ENCODE results near the gene C1R.

Gene C1R

DNA sequence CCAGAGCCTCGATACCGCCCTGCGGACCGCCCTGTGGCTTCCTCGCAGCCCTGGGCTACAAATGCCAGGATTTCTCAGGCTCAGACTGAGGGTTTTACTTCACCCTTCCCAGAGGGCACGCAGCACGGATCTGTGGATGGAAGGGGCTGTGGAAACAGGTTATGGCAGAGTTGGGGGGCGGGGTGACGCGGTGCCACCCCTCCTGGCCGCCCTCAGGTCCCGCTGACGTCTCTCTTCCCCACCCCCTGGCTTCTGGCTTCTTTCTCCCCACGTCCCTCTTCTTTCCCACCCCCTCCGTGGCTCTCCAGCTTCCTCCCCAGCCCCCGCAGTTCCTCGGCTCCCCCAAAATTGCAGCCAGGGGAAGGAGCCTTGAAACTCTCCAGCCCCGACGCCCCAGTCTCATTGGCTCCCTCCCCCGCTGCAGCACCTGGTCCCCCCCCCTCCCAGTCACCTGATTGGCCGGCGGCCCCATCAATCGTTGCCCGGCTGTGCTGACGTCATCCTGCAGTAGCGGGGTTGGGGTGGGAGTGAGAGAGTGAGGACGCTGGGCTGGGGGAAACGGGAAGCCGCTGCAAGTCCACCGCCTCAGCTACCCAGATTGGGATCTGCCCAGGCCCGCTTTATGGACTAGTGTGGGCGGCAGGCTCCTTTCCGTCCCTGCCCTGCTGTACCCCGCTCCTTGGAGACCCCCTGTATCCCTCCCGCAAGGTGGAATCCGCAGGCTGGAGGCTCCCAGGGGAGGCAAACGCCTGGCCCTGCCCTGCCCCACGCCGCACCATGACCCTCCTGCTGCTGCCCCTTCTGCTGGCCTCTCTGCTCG lies 37.8 kb upstream of the C1R start, which contains the start of gene CLSTN3 (continued):
- TF ChIP-seq, protein P1, sequence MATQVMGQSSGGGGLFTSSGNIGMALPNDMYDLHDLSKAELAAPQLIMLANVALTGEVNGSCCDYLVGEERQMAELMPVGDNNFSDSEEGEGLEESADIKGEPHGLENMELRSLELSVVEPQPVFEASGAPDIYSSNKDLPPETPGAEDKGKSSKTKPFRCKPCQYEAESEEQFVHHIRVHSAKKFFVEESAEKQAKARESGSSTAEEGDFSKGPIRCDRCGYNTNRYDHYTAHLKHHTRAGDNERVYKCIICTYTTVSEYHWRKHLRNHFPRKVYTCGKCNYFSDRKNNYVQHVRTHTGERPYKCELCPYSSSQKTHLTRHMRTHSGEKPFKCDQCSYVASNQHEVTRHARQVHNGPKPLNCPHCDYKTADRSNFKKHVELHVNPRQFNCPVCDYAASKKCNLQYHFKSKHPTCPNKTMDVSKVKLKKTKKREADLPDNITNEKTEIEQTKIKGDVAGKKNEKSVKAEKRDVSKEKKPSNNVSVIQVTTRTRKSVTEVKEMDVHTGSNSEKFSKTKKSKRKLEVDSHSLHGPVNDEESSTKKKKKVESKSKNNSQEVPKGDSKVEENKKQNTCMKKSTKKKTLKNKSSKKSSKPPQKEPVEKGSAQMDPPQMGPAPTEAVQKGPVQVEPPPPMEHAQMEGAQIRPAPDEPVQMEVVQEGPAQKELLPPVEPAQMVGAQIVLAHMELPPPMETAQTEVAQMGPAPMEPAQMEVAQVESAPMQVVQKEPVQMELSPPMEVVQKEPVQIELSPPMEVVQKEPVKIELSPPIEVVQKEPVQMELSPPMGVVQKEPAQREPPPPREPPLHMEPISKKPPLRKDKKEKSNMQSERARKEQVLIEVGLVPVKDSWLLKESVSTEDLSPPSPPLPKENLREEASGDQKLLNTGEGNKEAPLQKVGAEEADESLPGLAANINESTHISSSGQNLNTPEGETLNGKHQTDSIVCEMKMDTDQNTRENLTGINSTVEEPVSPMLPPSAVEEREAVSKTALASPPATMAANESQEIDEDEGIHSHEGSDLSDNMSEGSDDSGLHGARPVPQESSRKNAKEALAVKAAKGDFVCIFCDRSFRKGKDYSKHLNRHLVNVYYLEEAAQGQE (tag by site-specific recombination; IDR thresholded peaks at IDR 0.05): no peak
- TF ChIP-seq ZNF830 (tag by site-specific recombination; IDR thresholded peaks at IDR 0.05; ENCODE audit: low read depth) (no peak), ZNF624 (tag by site-specific recombination; IDR thresholded peaks at IDR 0.05) (no peak), WT1 (tag by site-specific recombination; IDR thresholded peaks at IDR 0.05) (0 out of 2 replicates have a peak, but pooled peaks have one; percentile 13), ZNF768 (tag by site-specific recombination; IDR thresholded peaks at IDR 0.05) (no peak), YY2 (tag by site-specific recombination; IDR thresholded peaks at IDR 0.05) (no peak), KLF10 (tag by site-specific recombination; IDR thresholded peaks at IDR 0.05) (no peak), ZNF621 (tag by site-specific recombination; IDR thresholded peaks at IDR 0.05) (no peak), ZNF10 (tag by site-specific recombination; IDR thresholded peaks at IDR 0.05) (no peak), IKZF3 (tag by site-specific recombination; IDR thresholded peaks at IDR 0.05) (no peak), ZNF112 (tag by site-specific recombination; IDR thresholded peaks at IDR 0.05) (no peak), ZNF76 (tag by site-specific recombination; IDR thresholded peaks at IDR 0.05; ENCODE audit: borderline replicate concordance, low read depth) (peak; percentile 46), KLF1 (tag by site-specific recombination; IDR thresholded peaks at IDR 0.05) (no peak), ZXDB (tag by site-specific recombination; IDR thresholded peaks at IDR 0.05) (peak; percentile 50; the same call in 1 of the 2 replicates), ZBTB7A (tag by site-specific recombination; IDR thresholded peaks at IDR 0.05; ENCODE audit: low read depth) (0 out of 2 replicates have a peak, but pooled peaks have one; percentile 73), MEIS1 (CRISPR knock-in tag; IDR thresholded peaks at IDR 0.05; ENCODE audit: borderline replicate concordance) (no peak), ZNF558 (tag by site-specific recombination; IDR thresholded peaks at IDR 0.05) (no peak), TRIM28 (IDR thresholded peaks at IDR 0.05; ENCODE audit: borderline replicate concordance, low read length) (no peak), ZNF366 (tag by site-specific recombination; conservative IDR thresholded peaks at IDR 0.05) (peak; percentile 69), ZNF175 (tag by site-specific recombination; IDR thresholded peaks at IDR 0.05) (no peak), ZNF138 (tag by site-specific recombination; IDR thresholded peaks at IDR 0.05; ENCODE audit: borderline replicate concordance) (no peak), ZNF792 (tag by site-specific recombination; IDR thresholded peaks at IDR 0.05) (no peak), ZNF610 (tag by site-specific recombination; IDR thresholded peaks at IDR 0.05; ENCODE audit: borderline replicate concordance) (no peak), YY1 (tag by site-specific recombination; IDR thresholded peaks at IDR 0.05) (no peak), ZNF561 (tag by site-specific recombination; IDR thresholded peaks at IDR 0.05; ENCODE audit: borderline replicate concordance) (no peak), ZNF391 (tag by site-specific recombination; IDR thresholded peaks at IDR 0.05; ENCODE audit: borderline replicate concordance, low read depth) (no peak)
- TF ChIP-seq, protein P2, sequence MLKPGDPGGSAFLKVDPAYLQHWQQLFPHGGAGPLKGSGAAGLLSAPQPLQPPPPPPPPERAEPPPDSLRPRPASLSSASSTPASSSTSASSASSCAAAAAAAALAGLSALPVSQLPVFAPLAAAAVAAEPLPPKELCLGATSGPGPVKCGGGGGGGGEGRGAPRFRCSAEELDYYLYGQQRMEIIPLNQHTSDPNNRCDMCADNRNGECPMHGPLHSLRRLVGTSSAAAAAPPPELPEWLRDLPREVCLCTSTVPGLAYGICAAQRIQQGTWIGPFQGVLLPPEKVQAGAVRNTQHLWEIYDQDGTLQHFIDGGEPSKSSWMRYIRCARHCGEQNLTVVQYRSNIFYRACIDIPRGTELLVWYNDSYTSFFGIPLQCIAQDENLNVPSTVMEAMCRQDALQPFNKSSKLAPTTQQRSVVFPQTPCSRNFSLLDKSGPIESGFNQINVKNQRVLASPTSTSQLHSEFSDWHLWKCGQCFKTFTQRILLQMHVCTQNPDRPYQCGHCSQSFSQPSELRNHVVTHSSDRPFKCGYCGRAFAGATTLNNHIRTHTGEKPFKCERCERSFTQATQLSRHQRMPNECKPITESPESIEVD (tag by site-specific recombination; IDR thresholded peaks at IDR 0.05): no peak
- TF ChIP-seq, protein P3, sequence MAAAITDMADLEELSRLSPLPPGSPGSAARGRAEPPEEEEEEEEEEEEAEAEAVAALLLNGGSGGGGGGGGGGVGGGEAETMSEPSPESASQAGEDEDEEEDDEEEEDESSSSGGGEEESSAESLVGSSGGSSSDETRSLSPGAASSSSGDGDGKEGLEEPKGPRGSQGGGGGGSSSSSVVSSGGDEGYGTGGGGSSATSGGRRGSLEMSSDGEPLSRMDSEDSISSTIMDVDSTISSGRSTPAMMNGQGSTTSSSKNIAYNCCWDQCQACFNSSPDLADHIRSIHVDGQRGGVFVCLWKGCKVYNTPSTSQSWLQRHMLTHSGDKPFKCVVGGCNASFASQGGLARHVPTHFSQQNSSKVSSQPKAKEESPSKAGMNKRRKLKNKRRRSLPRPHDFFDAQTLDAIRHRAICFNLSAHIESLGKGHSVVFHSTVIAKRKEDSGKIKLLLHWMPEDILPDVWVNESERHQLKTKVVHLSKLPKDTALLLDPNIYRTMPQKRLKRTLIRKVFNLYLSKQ (tag by site-specific recombination; IDR thresholded peaks at IDR 0.05; ENCODE audit: borderline replicate concordance): no peak
- TF ChIP-seq, protein P4, sequence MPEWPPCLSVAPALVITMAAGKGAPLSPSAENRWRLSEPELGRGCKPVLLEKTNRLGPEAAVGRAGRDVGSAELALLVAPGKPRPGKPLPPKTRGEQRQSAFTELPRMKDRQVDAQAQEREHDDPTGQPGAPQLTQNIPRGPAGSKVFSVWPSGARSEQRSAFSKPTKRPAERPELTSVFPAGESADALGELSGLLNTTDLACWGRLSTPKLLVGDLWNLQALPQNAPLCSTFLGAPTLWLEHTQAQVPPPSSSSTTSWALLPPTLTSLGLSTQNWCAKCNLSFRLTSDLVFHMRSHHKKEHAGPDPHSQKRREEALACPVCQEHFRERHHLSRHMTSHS (tag by site-specific recombination; IDR thresholded peaks at IDR 0.05): no peak
- TF ChIP-seq, protein P5, sequence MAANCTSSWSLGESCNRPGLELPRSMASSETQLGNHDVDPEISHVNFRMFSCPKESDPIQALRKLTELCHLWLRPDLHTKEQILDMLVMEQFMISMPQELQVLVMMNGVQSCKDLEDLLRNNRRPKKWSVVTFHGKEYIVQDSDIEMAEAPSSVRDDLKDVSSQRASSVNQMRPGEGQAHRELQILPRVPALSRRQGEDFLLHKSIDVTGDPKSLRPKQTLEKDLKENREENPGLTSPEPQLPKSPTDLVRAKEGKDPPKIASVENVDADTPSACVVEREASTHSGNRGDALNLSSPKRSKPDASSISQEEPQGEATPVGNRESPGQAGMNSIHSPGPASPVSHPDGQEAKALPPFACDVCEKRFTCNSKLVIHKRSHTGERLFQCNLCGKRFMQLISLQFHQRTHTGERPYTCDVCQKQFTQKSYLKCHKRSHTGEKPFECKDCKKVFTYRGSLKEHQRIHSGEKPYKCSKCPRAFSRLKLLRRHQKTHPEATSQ (tag by site-specific recombination; IDR thresholded peaks at IDR 0.05): no peak; the same call in 1 of the 2 replicates
